Endodermal cell (in vitro differentiated cells): ENCODE results near the gene SEC11A. TPM values are rescaled to one million over a fixed set of nuclear protein-coding genes. Genes with fewer than 3 reads are reported as not detected.

Experiments used
- DNase-seq: peaks from one replicate; pipeline ENCODE4 v3.0.0-alpha.2; 2017
- H3K27ac ChIP-seq: 2 replicates; pipeline ENCODE4 v1.5.1; 2013; ENCODE audit warnings: mild to moderate bottlenecking, low read depth, low read length, moderate library complexity
- H3K27me3 ChIP-seq: 2 replicates; pipeline ENCODE4 v1.6.1; 2013; ENCODE audit warnings: mild to moderate bottlenecking, low read length, moderate library complexity; ENCODE audit not compliant: insufficient read depth, control insufficient read depth, poor library complexity, severe bottlenecking
- H3K36me3 ChIP-seq: 2 replicates; pipeline ENCODE4 v1.7.0; 2013; ENCODE audit warnings: mild to moderate bottlenecking, low read length, moderate library complexity; ENCODE audit not compliant: control insufficient read depth, insufficient read depth
- H3K4me1 ChIP-seq: one replicate; pipeline ENCODE4 v1.7.0; 2013; ENCODE audit warnings: low read length; ENCODE audit not compliant: control insufficient read depth, insufficient read depth
- H3K4me3 ChIP-seq: 2 replicates; pipeline ENCODE4 v1.5.1; 2013; ENCODE audit warnings: mild to moderate bottlenecking, low read length, moderate library complexity
- H3K9ac ChIP-seq: 2 replicates; pipeline ENCODE4 v1.6.1; 2013; ENCODE audit warnings: mild to moderate bottlenecking, low read length, moderate library complexity; ENCODE audit not compliant: poor library complexity, severe bottlenecking; ENCODE audit errors: extremely low read depth
- H3K9me3 ChIP-seq: 2 replicates; pipeline ENCODE4 v1.6.1; 2013; ENCODE audit warnings: mild to moderate bottlenecking, low read length, moderate library complexity; ENCODE audit not compliant: control insufficient read depth
- H3K27ac Mint-ChIP-seq: 2 replicates; pipeline ENCODE4 v1.8.0; 2020; ENCODE audit warnings: mixed read lengths
- H3K27me3 Mint-ChIP-seq: 2 replicates; pipeline ENCODE4 v1.8.0; 2021; ENCODE audit warnings: mild to moderate bottlenecking, mixed read lengths; ENCODE audit not compliant: insufficient read depth
- H3K36me3 Mint-ChIP-seq: 2 replicates; pipeline ENCODE4 v1.8.0; 2020; ENCODE audit warnings: low read depth, mixed read lengths
- H3K4me1 Mint-ChIP-seq: 2 replicates; pipeline ENCODE4 v1.8.0; 2020; ENCODE audit warnings: mixed read lengths
- H3K4me3 Mint-ChIP-seq: 2 replicates; pipeline ENCODE4 v1.8.0; 2020; ENCODE audit warnings: mild to moderate bottlenecking, moderate library complexity, mixed read lengths
- H3K9me3 Mint-ChIP-seq: 2 replicates; pipeline ENCODE4 v1.8.0; 2020; ENCODE audit warnings: mild to moderate bottlenecking, mixed read lengths
- WGBS, 2 experiments: methylation state at CpG; one replicate each; pipeline versions ENCODE4 v1.1.5 to v1.1.7; 2013; ENCODE audit warnings: missing lambda C conversion rate in 2 of 2, mixed read lengths in 1 of 2; ENCODE audit not compliant: insufficient coverage in 1 of 2, insufficient read length in 1 of 2; 5-methylcytosine and 5-hydroxymethylcytosine counted together
- total RNA-seq, 2 donors: library from RNA; stranded (reverse); fragmentation: NEBNext Ultra II Directional in 1 of 2; extraction: Animal tissue kit (Norgen Biotek cat#: 25700) in 1 of 2; gene quantifications; 2 replicates in 1 of 2; 3 replicates in 1 of 2; pipeline ENCODE4 v1.2.1, GENCODE V29; 2021
- TF ChIP-seq, protein P1 (sequence below): fragments of 200-600 bp; sonication (generic); conservative IDR thresholded peaks from 2 replicates; pipeline ENCODE4 v1.5.0; 2021; ENCODE audit warnings: antibody characterized with exemption, mild to moderate bottlenecking

Gene SEC11A
- total RNA-seq, 2 donors from 2014 or later, result 192 to 197 TPM

DNA sequence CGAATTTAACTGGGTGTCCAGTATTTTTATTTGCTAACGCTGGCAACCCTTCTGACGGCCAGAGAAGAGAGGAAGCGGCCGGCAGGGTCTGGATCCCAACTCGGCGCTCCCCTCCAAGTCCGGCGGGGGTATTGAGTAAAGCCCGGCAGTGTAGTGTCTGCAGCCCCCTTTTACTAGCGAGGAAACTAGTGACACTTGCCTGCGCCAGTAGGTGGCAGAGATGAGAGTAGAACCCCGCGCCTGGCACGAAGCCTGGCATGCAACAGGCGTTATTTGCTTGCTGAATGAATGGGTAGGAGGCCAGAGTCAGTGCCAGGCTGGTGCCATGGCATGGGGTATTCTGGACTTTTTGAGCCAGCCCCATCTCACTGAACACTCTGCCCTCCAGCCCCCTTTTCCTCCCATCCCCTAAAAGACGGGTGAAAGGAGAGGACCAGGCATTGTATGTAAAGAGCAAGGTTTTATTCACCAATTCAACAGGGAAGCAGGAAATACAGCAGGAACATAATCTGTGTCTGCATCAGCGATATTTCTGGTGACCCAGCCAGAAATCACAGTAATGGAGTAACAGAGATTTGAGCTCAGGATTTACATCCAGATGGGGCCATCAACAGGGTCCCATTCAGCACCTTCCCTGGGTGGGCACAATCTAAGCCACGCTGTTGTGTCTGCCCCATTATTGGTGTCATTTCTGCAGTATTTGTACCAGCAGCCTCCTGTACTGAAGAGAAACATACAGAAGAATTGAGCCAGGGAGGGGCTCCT is 61.1 kb downstream of the SEC11A start:
- H3K27me3 ChIP-seq, result no peaks in the 10 kb centered on the region
- H3K4me3 Mint-ChIP-seq, result peak overlapping the region; percentile 93
- peaks cover 20% of the 10 kb centered on the region for H3K27me3 Mint-ChIP-seq
- peaks cover 24% of the 10 kb centered on the region for H3K36me3 ChIP-seq
- 17 to 19% methylated on average over 16 to 19 of the region's 19 CpGs for WGBS, 2 experiments
- H3K4me3 ChIP-seq, result peak overlapping the region; percentile 83
- H3K9me3 ChIP-seq, result no peaks in the 10 kb centered on the region
- H3K27ac Mint-ChIP-seq, result no peak overlapping the region
- H3K9ac ChIP-seq, result peak overlapping the region; percentile 83
- DNase-seq, result peak; percentile 90
- no peak overlapping the region for H3K27ac ChIP-seq
- H3K4me1 Mint-ChIP-seq, result peaks cover 22% of the 10 kb centered on the region
- peaks cover 16% of the 10 kb centered on the region for H3K36me3 Mint-ChIP-seq
- no peaks in the 10 kb centered on the region for H3K9me3 Mint-ChIP-seq
- TF ChIP-seq, protein P1, sequence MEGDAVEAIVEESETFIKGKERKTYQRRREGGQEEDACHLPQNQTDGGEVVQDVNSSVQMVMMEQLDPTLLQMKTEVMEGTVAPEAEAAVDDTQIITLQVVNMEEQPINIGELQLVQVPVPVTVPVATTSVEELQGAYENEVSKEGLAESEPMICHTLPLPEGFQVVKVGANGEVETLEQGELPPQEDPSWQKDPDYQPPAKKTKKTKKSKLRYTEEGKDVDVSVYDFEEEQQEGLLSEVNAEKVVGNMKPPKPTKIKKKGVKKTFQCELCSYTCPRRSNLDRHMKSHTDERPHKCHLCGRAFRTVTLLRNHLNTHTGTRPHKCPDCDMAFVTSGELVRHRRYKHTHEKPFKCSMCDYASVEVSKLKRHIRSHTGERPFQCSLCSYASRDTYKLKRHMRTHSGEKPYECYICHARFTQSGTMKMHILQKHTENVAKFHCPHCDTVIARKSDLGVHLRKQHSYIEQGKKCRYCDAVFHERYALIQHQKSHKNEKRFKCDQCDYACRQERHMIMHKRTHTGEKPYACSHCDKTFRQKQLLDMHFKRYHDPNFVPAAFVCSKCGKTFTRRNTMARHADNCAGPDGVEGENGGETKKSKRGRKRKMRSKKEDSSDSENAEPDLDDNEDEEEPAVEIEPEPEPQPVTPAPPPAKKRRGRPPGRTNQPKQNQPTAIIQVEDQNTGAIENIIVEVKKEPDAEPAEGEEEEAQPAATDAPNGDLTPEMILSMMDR, result peak; percentile 80
- peaks cover 8% of the 10 kb centered on the region for H3K4me1 ChIP-seq

DNA sequence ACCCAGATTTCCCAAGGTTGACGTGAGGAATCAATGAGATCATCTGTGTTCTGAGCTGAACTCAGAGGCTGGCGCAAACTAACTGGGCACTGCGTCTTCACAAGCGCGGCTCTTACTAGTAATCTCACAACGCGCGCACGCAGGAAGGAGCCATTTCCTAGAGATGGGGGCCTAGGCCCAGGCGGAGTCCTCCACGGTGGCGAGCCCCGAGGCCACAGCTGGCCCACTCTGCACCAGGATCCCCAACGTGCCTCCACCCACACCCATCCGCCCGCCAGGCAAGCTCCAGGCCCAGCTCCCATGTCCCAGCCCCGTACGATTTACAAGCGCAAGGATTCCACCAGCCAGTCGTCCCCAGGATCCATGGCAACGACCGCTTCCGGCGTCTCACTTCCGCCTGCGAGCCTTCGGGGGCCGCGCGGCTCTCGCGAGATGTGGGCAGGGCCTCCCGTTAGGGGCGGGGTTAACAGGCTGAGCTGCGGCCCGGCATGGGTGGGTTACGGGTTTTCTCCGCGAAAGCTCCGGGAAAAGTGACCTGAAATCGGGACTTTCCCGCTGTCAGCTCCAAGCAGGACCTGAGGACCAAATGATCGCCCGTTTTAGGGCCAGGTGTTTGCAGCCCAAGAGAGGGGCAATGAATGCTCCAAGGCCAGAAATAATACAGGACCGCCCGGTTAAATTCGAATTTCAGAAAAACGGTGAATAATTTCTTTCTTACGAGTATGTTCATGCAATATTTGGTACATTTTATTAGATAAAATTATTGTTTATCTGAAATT is 61.8 kb downstream of the SEC11A start, which contains the start of gene WDR73:
TSS of gene WDR73 (minus strand) at position 374 of the 779 bp plus-strand sequence. CDS start at position 365, 9 bp downstream.
- Histone ChIP-seq H3K4me3 (peak within 1 kb of the TSS; percentile 83), H3K27ac (peak within 1 kb of the TSS; percentile 47), H3K9ac (peak within 1 kb of the TSS; percentile 83), H3K36me3 (peaks cover 31% of the 10 kb centered on the region), H3K4me1 (peaks cover 4% of the 10 kb centered on the region), H3K9me3 (no peaks in the 10 kb centered on the region), H3K27me3 (no peaks in the 10 kb centered on the region)
- no peaks in the 10 kb centered on the region for H3K9me3 Mint-ChIP-seq
- H3K36me3 Mint-ChIP-seq, result peaks cover 19% of the 10 kb centered on the region
- DNase-seq, result peak; percentile 98
- H3K4me3 Mint-ChIP-seq, result peak within 1 kb of the TSS; percentile 93
- H3K27me3 Mint-ChIP-seq, result peaks cover 20% of the 10 kb centered on the region
- H3K4me1 Mint-ChIP-seq, result peaks cover 15% of the 10 kb centered on the region
- H3K27ac Mint-ChIP-seq, result peak within 1 kb of the TSS; percentile 97
- TF ChIP-seq, protein P1, result no peak
- WGBS, 2 experiments, result 1 to 2% methylated on average over 19 to 48 of the region's 49 CpGs

DNA sequence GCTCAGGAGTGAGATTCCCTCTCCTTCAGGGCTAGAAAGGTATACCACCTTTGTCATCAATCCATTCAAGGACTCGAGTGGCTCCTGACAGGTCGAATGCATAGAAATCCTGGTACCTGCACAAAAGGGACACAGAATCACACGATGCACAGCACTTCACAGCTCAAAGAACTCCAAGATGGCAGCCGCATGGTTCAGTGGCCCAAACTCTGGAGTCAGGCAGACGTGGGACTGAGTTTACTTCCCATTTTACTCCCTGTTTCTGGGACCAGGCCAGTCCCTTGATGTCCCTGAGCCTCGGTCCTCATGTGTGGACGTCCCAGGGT is 62.4 kb downstream of the SEC11A start:
- H3K27me3 ChIP-seq, result no peaks in the 10 kb centered on the region
- DNase-seq, result no peak
- Mint-ChIP-seq H3K9me3 (no peaks in the 10 kb centered on the region), H3K4me3 (peak overlapping the region; percentile 93), H3K27me3 (peaks cover 20% of the 10 kb centered on the region), H3K4me1 (peaks cover 9% of the 10 kb centered on the region), H3K27ac (peak overlapping the region; percentile 97), H3K36me3 (peaks cover 25% of the 10 kb centered on the region)
- TF ChIP-seq, protein P1, result no peak
- peak overlapping the region; percentile 83 for H3K9ac ChIP-seq
- 37 to 39% methylated on average over 7 of the region's 7 CpGs for WGBS, 2 experiments
- no peaks in the 10 kb centered on the region for H3K9me3 ChIP-seq
- peaks cover 37% of the 10 kb centered on the region for H3K36me3 ChIP-seq
- H3K4me3 ChIP-seq, result peak overlapping the region; percentile 83
- peaks cover 4% of the 10 kb centered on the region for H3K4me1 ChIP-seq
- peak overlapping the region; percentile 47 for H3K27ac ChIP-seq
